MM.1S (cell line): Measurements from ENCODE around the gene PGBD1.

ENCODE experiments used
- CTCF ChIP-seq: fragments of 300-600 bp; sonication (generic); IDR thresholded peaks from 2 replicates; pipeline ENCODE4 v1.5.1; 2016; ENCODE audit warnings: antibody characterized with exemption, low read length, mixed read lengths
- EZH2 ChIP-seq: fragments of 300-600 bp; sonication (generic); optimal IDR thresholded peaks from 2 replicates; pipeline ENCODE3; 2017; ENCODE audit warnings: low read depth, mild to moderate bottlenecking, antibody characterized with exemption, low read length, mixed read lengths

- no peak for TF ChIP-seq CTCF
- no peak for TF ChIP-seq EZH2
These were observed 29.9 kb downstream of the PGBD1 start for GRCh38 chr6:28311139-28311823.
